GM23338 (cell line): ENCODE measurements around the gene PTRH1. TPM values are rescaled to one million over a fixed set of nuclear protein-coding genes. Genes with fewer than 3 reads are reported as not detected.

Experiments used
- ATAC-seq: fragments of 200-7000 bp; cut with Tn5 transposase; 3 replicates; pipeline ENCODE4 v1.9.1; 2020
- DNase-seq: peaks from one replicate; pipeline ENCODE4 v3.0.0-alpha.2; 2015; ENCODE audit warnings: low spot score
- H2AFZ ChIP-seq: fragments of 200-600 bp; sonication (generic); 2 replicates; pipeline ENCODE4 v1.8.0; 2016; ENCODE audit warnings: antibody characterized with exemption, mild to moderate bottlenecking, moderate library complexity
- H3F3A ChIP-seq: fragments of 200-600 bp; sonication (generic); replicated peaks from 2 replicates; pipeline ENCODE4 v1.8.0; 2017; ENCODE audit warnings: antibody characterized with exemption, mixed run types, low read depth
- H3K27ac ChIP-seq: fragments of 200-600 bp; sonication (generic); 2 replicates; pipeline ENCODE4 v1.6.1; 2016; ENCODE audit warnings: low read depth
- H3K27me3 ChIP-seq: fragments of 200-600 bp; sonication (generic); 2 replicates; pipeline ENCODE4 v1.8.0; 2016; ENCODE audit warnings: mild to moderate bottlenecking, mixed run types, moderate library complexity; ENCODE audit not compliant: insufficient read depth
- H3K36me3 ChIP-seq: fragments of 200-600 bp; sonication (generic); 2 replicates; pipeline ENCODE4 v1.8.0; 2016; ENCODE audit warnings: mild to moderate bottlenecking; ENCODE audit not compliant: insufficient read depth
- H3K4me1 ChIP-seq: fragments of 200-600 bp; sonication (generic); 2 replicates; pipeline ENCODE4 v1.8.0; 2016; ENCODE audit warnings: mild to moderate bottlenecking, moderate library complexity; ENCODE audit not compliant: insufficient read depth
- H3K4me2 ChIP-seq: fragments of 200-600 bp; sonication (generic); 2 replicates; pipeline ENCODE4 v1.7.1; 2017; ENCODE audit warnings: mixed run types
- H3K4me3 ChIP-seq: fragments of 200-600 bp; sonication (generic); 2 replicates; pipeline ENCODE4 v1.6.1; 2016; ENCODE audit warnings: mixed run types
- H3K79me2 ChIP-seq: fragments of 200-600 bp; sonication (generic); replicated peaks from 2 replicates; pipeline ENCODE4 v1.8.0; 2017; ENCODE audit warnings: mild to moderate bottlenecking; ENCODE audit not compliant: insufficient read depth
- H3K9me2 ChIP-seq: fragments of 200-600 bp; sonication (generic); 2 replicates; pipeline ENCODE4 v1.8.0; 2017; ENCODE audit not compliant: insufficient read depth
- H4K20me1 ChIP-seq: fragments of 200-600 bp; sonication (generic); replicated peaks from 2 replicates; pipeline ENCODE4 v1.8.0; 2017; ENCODE audit warnings: mild to moderate bottlenecking; ENCODE audit not compliant: insufficient read depth
- H3K27ac Mint-ChIP-seq: 2 replicates; pipeline ENCODE4 v1.8.0; 2020; ENCODE audit warnings: inconsistent platforms, mild to moderate bottlenecking, moderate library complexity, mixed read lengths
- H3K27me3 Mint-ChIP-seq: 3 replicates; pipeline ENCODE4 v1.8.0; 2022; ENCODE audit warnings: low read depth, mild to moderate bottlenecking, moderate library complexity, mixed read lengths, inconsistent platforms; ENCODE audit not compliant: insufficient read depth, poor library complexity
- H3K36me3 Mint-ChIP-seq: 3 replicates; pipeline ENCODE4 v1.8.0; 2021; ENCODE audit warnings: low read depth, mild to moderate bottlenecking, inconsistent platforms, moderate library complexity, mixed read lengths
- H3K4me1 Mint-ChIP-seq: 3 replicates; pipeline ENCODE4 v1.8.0; 2020; ENCODE audit warnings: mild to moderate bottlenecking, inconsistent platforms, mixed read lengths
- H3K4me3 Mint-ChIP-seq: 3 replicates; pipeline ENCODE4 v1.8.0; 2021; ENCODE audit warnings: moderate library complexity, mild to moderate bottlenecking, inconsistent platforms, mixed read lengths
- H3K9me3 Mint-ChIP-seq: 3 replicates; pipeline ENCODE4 v1.8.0; 2020; ENCODE audit warnings: moderate library complexity, mild to moderate bottlenecking, inconsistent platforms, mixed read lengths
- CREB1 ChIP-seq: fragments of 250-450 bp; sonication (Bioruptor Pico); IDR thresholded peaks from 2 replicates; pipeline ENCODE4 v1.5.0; 2020; ENCODE audit warnings: low read depth, mild to moderate bottlenecking, moderate library complexity
- CTCF ChIP-seq, 2 experiments: fragments of 200-600 bp in 1 of 2; sonication (generic) in 1 of 2; conservative IDR thresholded peaks; 2 replicates each; pipeline versions ENCODE4 v1.5.1 to v1.6.1; 2016 to 2017; ENCODE audit warnings: antibody characterized with exemption in 2 of 2, low read depth in 2 of 2, mild to moderate bottlenecking in 2 of 2, moderate library complexity in 1 of 2
- ETS1 ChIP-seq: IDR thresholded peaks from 2 replicates; pipeline ENCODE4 v1.6.1; 2016; ENCODE audit warnings: antibody characterized with exemption
- EZH2 ChIP-seq: fragments of 200-600 bp; sonication (generic); IDR thresholded peaks from one replicate; pipeline ENCODE4 v1.8.0; 2017; ENCODE audit warnings: antibody characterized with exemption, mild to moderate bottlenecking, low read depth; ENCODE audit not compliant: unreplicated experiment
- EZH2phosphoT487 ChIP-seq: fragments of 200-600 bp; sonication (generic); IDR thresholded peaks from one replicate; pipeline ENCODE4 v1.8.1; 2018; ENCODE audit warnings: antibody characterized with exemption; ENCODE audit not compliant: unreplicated experiment
- JUNB ChIP-seq: IDR thresholded peaks from one replicate; pipeline ENCODE4 v1.6.1; 2016; ENCODE audit warnings: antibody characterized with exemption; ENCODE audit not compliant: unreplicated experiment
- NANOG ChIP-seq: IDR thresholded peaks from 2 replicates; pipeline ENCODE4 v1.6.1; 2016; ENCODE audit warnings: antibody characterized with exemption, borderline replicate concordance
- POLR2AphosphoS5 ChIP-seq: IDR thresholded peaks from 2 replicates; pipeline ENCODE4 v1.6.1; 2016; ENCODE audit warnings: antibody characterized with exemption, low read depth
- STAT1 ChIP-seq: IDR thresholded peaks from one replicate; pipeline ENCODE4 v1.6.1; 2016; ENCODE audit warnings: antibody characterized with exemption; ENCODE audit not compliant: unreplicated experiment
- ZNF114 ChIP-seq: fragments of 250-450 bp; sonication (Bioruptor Pico); IDR thresholded peaks from 2 replicates; pipeline ENCODE4 v1.5.0; 2020; ENCODE audit warnings: mild to moderate bottlenecking, moderate library complexity
- ZNF462 ChIP-seq: fragments of 250-450 bp; sonication (Bioruptor Pico); IDR thresholded peaks from 2 replicates; pipeline ENCODE4 v1.5.0; 2020; ENCODE audit warnings: mild to moderate bottlenecking, moderate library complexity
- polyA plus RNA-seq: library from polyadenylated mRNA; unstranded; fragments of >200 nt; fragmentation: Nextera tagmentation; extraction: Ambion mirVana; gene quantifications from 2 replicates; pipeline ENCODE4 v1.2.1, GENCODE V29; 2016
- total RNA-seq: library from RNA; depleted of rRNA; stranded (reverse); fragments of >200 nt; shearing (Covaris generic); gene quantifications from 2 replicates; pipeline ENCODE4 v1.2.3, GENCODE V29; 2014

Gene PTRH1
- total and polyA plus RNA-seq, 2 experiments from 2014 or later = 15.1 to 18.6 TPM

- TF ChIP-seq CTCF (conservative IDR thresholded peaks at IDR 0.05; ENCODE audit: low read depth in 2 of 2) (no peak), EZH2 (no peak), ZNF114 (CRISPR knock-in tag) (no peak)
Measured at GRCh38 chr9:127729522-127730256, 14.2 kb upstream of the PTRH1 start (continued).

GRCh38 chr9:127728808-127729207 lies 13.3 kb upstream of the PTRH1 start:
- peaks cover 8% of the 10 kb centered on the region for H3K27me3 Mint-ChIP-seq
- no peak overlapping the region for H3K27ac ChIP-seq
- H3K27me3 ChIP-seq = no peaks in the 10 kb centered on the region
- ATAC-seq (no peak), DNase-seq (no peak)
- H3K79me2 ChIP-seq = no peaks in the 10 kb centered on the region
- H3K4me3 ChIP-seq = no peak overlapping the region
- no peak overlapping the region for H3K27ac Mint-ChIP-seq
- no peak overlapping the region for H3K4me2 ChIP-seq
- H3K4me1 Mint-ChIP-seq = peaks cover 12% of the 10 kb centered on the region
- no peaks in the 10 kb centered on the region for H3F3A ChIP-seq
- peaks cover 7% of the 10 kb centered on the region for H3K4me1 ChIP-seq
- H3K9me3 Mint-ChIP-seq = no peaks in the 10 kb centered on the region
- no peaks in the 10 kb centered on the region for H3K36me3 ChIP-seq
- H4K20me1 ChIP-seq = no peaks in the 10 kb centered on the region
- H3K9me2 ChIP-seq = no peaks in the 10 kb centered on the region
- H3K36me3 Mint-ChIP-seq = no peaks in the 10 kb centered on the region
- no peak overlapping the region for H2AFZ ChIP-seq
- no peak overlapping the region for H3K4me3 Mint-ChIP-seq
- TF ChIP-seq CREB1 (CRISPR knock-in tag) (no peak), STAT1 (no peak), EZH2 (no peak), NANOG (no peak), ZNF462 (CRISPR knock-in tag) (no peak), CTCF (conservative IDR thresholded peaks at IDR 0.05; ENCODE audit: low read depth in 2 of 2) (no peak), EZH2phosphoT487 (no peak), JUNB (no peak), ETS1 (no peak), ZNF114 (CRISPR knock-in tag) (no peak), POLR2AphosphoS5 (no peak)
